Stromal cell of bone marrow (primary cell): ENCODE data around the gene ANKRD37.

ENCODE experiments used
- DNase-seq: peaks from one replicate; pipeline ENCODE4 v3.0.0-alpha.2; 2012; ENCODE audit warnings: low read depth

The ANKRD37 gene

GRCh38 chr4:185380320-185380719, 16.3 kb upstream of the ANKRD37 start:
- DNase-seq: no peak

- DNase-seq: no peak
Observed at GRCh38 chr4:185381288-185382196, 15.1 kb upstream of the ANKRD37 start.

- DNase-seq: no peak
Observed at GRCh38 chr4:185382754-185383153, 13.9 kb upstream of the ANKRD37 start.

- no peak for DNase-seq
Observed at GRCh38 chr4:185383451-185383850, 13.2 kb upstream of the ANKRD37 start.

GRCh38 chr4:185384061-185384460, 12.6 kb upstream of the ANKRD37 start:
- no peak for DNase-seq

- DNase-seq: no peak
Observed at GRCh38 chr4:185384930-185385331, 11.7 kb upstream of the ANKRD37 start.

- DNase-seq: no peak
Observed at GRCh38 chr4:185387957-185388356, 8.7 kb upstream of the ANKRD37 start.

- no peak for DNase-seq
Observed at GRCh38 chr4:185390941-185391340, 5.7 kb upstream of the ANKRD37 start.

- no peak for DNase-seq
Observed at GRCh38 chr4:185392156-185392555, 4.5 kb upstream of the ANKRD37 start.

- DNase-seq: no peak
Observed at GRCh38 chr4:185394568-185395237, 1.9 kb upstream of the ANKRD37 start.

GRCh38 chr4:185395238-185395955, 1.2 kb upstream of the ANKRD37 start, which contains the start of gene LRP2BP:
LRP2BP (minus strand) TSS chr4:185395924; CDS start chr4:185378186, 17,738 bp downstream.
- peak; percentile 90 for DNase-seq

- DNase-seq: peak; percentile 94
Observed at GRCh38 chr4:185395956-185396723, 501 bp upstream of the ANKRD37 start.

GRCh38 chr4:185398618-185399017, 2.0 kb downstream of the ANKRD37 start:
- no peak for DNase-seq

GRCh38 chr4:185399466-185399865, 2.8 kb downstream of the ANKRD37 start:
- DNase-seq: no peak

- no peak for DNase-seq
Observed at GRCh38 chr4:185404031-185404430, 7.4 kb downstream of the ANKRD37 start.

GRCh38 chr4:185405296-185405999, 8.8 kb downstream of the ANKRD37 start:
- DNase-seq: no peak

GRCh38 chr4:185408432-185408831, 11.8 kb downstream of the ANKRD37 start:
- DNase-seq: no peak

- DNase-seq: no peak
Observed at GRCh38 chr4:185411849-185412248, 15.2 kb downstream of the ANKRD37 start.

GRCh38 chr4:185412412-185412811, 15.8 kb downstream of the ANKRD37 start:
- no peak for DNase-seq

GRCh38 chr4:185416955-185417354, 20.3 kb downstream of the ANKRD37 start:
- DNase-seq: no peak
